ENCODE measurements around the gene DOCK9. TPM values are rescaled to one million over a fixed set of nuclear protein-coding genes. Genes with fewer than 3 reads are reported as not detected.

Gene DOCK9
- total RNA-seq, 2 experiments from 2014 or later: 57.2 to 59.0 TPM

DNA sequence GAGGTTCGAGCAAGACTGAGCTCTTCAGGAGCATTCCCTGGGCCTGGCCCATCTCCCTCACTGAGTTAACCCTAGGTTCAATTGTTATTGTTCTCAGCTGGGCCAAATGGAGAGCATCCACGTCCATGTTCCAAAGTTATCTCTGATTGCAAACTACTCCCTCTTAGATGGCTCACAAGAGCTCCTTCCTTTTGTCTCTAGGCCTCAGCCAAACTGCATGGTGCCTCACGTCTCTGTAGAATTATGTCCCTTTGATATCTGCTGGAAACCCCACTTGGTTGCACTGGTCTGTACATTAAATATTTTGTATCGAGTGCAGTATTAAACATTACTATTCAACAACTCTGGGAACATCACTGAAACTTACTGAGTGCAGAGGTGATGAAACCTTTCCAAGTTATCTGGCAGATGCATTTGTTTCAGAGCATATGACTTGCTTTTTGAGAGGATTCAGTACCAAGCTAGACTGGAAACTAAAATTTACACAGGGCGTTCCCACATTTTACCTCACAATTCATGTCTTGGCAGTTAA lies 38.1 kb downstream of the DOCK9 start:
- CTCF ChIA-PET: no interaction called here
- intact Hi-C loops (cut with micrococcal nuclease): no loop called here
- DNase-seq: no peak
- H3K27ac Mint-ChIP-seq: no peak overlapping the region
- H3K36me3 Mint-ChIP-seq: peaks cover 10% of the 10 kb centered on the region
- H3K4me3 Mint-ChIP-seq: no peak overlapping the region
- POLR2A ChIA-PET: no interaction called here
- peaks cover 8% of the 10 kb centered on the region for H3K9me3 Mint-ChIP-seq
- no peaks in the 10 kb centered on the region for H3K27me3 Mint-ChIP-seq
- H3K4me1 Mint-ChIP-seq (ENCODE audit: low read depth): peaks cover 4% of the 10 kb centered on the region

DNA sequence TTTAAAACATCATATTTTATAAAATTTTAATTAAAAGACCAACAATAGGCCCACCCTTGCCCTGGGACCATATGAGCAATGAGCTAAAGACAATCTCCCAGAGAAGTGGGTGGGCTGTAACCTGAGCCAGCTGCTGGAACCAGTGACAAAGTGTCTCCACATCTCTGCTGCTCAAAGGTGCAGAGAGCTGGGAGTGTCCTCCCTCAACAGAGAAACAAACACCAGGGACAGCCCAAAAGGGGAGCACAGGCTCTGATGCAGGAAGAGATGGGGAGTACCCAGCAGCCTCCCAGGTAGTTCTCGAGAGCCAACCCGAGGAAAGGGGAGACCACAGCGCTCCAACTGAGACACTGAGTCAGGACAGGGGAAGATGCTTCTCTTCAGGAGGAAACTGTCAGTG lies 39.1 kb downstream of the DOCK9 start:
- ChIA-PET CTCF (no interaction called here), POLR2A (no interaction called here)
- Mint-ChIP-seq H3K27me3 (no peaks in the 10 kb centered on the region), H3K27ac (no peak overlapping the region), H3K4me1 (ENCODE audit: low read depth) (peaks cover 4% of the 10 kb centered on the region), H3K4me3 (no peak overlapping the region), H3K9me3 (peaks cover 15% of the 10 kb centered on the region), H3K36me3 (peaks cover 17% of the 10 kb centered on the region)
- intact Hi-C loops (cut with micrococcal nuclease): no loop called here
- DNase-seq: no peak

DNA sequence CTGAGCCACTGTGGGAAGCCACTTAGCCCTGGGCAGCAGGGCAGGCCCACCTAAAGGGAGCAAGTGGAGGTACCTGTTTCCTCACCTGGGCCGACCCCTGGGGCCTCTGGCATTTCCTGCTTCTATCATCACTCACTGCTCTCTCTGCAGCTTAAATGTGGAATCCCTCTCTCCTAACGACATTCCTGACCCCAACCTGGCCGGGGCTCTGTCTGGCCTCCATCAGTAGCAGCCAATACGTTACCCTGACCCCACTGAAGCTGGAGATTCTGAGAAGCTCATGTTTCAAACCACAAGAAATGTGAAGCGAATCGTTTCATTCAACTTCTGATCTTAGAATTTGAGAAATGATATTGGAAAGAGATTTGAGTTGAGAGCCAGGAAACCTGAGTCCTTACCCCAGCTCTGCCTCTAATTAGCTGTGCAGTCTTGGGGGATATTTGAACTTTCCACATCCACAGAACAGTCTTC lies 39.9 kb downstream of the DOCK9 start:
- POLR2A ChIA-PET: no interaction called here
- intact Hi-C loops (cut with micrococcal nuclease): no loop called here

DNA sequence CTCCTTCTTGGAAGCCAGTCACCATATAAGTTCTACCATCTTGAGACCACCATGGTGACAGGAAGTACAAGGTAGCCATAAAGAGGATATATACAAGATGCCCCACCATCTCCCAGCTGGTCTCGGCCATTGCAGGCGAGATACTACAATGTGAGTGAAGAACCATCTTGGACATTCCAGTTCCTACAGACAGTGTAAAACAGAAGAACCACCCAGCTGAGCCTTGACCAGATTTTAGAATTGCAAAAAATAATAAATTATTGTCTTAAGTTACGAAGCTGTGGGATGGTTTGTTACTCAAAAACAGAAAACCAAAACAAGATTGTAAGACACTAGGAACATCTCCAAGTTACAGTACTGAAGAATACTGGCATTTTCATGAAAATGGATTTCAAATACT lies 43.6 kb downstream of the DOCK9 start:
- Mint-ChIP-seq H3K4me3 (no peak overlapping the region), H3K9me3 (peaks cover 21% of the 10 kb centered on the region), H3K4me1 (ENCODE audit: low read depth) (peaks cover 8% of the 10 kb centered on the region), H3K27me3 (no peaks in the 10 kb centered on the region), H3K27ac (no peak overlapping the region), H3K36me3 (peaks cover 28% of the 10 kb centered on the region)
- ChIA-PET CTCF (interaction anchor here (0.7 kb wide), 1 partner anchor 98 kb away, joined by 3 read pairs; no protein-coding TSS in a partner anchor), POLR2A (no interaction called here)
- intact Hi-C loops (cut with micrococcal nuclease): no loop called here
- no peak for DNase-seq

More for the DNA sequence above, 39.9 kb downstream of the DOCK9 start:
- no peak overlapping the region for H3K27ac Mint-ChIP-seq
- peaks cover 23% of the 10 kb centered on the region for H3K36me3 Mint-ChIP-seq
- H3K4me1 Mint-ChIP-seq (ENCODE audit: low read depth): peaks cover 8% of the 10 kb centered on the region
- no peak overlapping the region for H3K4me3 Mint-ChIP-seq
- CTCF ChIA-PET: interaction anchor here (1.9 kb wide), 1 partner anchor 239 kb away, joined by 4 read pairs; no protein-coding TSS in a partner anchor
- no peaks in the 10 kb centered on the region for H3K27me3 Mint-ChIP-seq
- peaks cover 21% of the 10 kb centered on the region for H3K9me3 Mint-ChIP-seq
- DNase-seq: no peak

DNA sequence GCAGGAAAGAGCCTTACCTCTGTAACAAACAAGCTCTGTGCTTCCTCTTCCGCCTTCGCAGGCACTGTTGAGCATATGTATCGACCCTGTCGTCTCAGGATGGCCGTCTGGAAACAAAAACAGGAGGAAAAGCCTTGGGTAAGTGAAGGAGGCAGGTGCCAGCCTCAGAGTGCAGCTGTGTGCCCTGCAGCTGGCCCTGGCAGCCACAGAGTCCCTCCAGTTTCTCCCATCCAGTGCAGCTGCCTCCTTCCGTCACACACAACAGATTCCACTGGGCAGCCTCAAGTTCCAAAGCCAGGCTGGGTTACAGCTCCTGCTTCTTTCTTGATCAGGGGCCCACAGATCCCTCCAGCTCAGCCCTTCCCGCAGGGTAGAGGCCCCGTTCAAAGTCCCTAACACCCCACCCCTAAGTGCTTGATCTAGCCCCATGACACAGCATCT lies 47.7 kb downstream of the DOCK9 start:
- peaks cover 8% of the 10 kb centered on the region for H3K4me1 Mint-ChIP-seq (ENCODE audit: low read depth)
- CTCF ChIA-PET: no interaction called here
- H3K27me3 Mint-ChIP-seq: no peaks in the 10 kb centered on the region
- DNase-seq: no peak
- H3K4me3 Mint-ChIP-seq: no peak overlapping the region
- H3K27ac Mint-ChIP-seq: no peak overlapping the region
- POLR2A ChIA-PET: no interaction called here
- peaks cover 17% of the 10 kb centered on the region for H3K9me3 Mint-ChIP-seq
- peaks cover 29% of the 10 kb centered on the region for H3K36me3 Mint-ChIP-seq
- intact Hi-C loops (cut with micrococcal nuclease): no loop called here

DNA sequence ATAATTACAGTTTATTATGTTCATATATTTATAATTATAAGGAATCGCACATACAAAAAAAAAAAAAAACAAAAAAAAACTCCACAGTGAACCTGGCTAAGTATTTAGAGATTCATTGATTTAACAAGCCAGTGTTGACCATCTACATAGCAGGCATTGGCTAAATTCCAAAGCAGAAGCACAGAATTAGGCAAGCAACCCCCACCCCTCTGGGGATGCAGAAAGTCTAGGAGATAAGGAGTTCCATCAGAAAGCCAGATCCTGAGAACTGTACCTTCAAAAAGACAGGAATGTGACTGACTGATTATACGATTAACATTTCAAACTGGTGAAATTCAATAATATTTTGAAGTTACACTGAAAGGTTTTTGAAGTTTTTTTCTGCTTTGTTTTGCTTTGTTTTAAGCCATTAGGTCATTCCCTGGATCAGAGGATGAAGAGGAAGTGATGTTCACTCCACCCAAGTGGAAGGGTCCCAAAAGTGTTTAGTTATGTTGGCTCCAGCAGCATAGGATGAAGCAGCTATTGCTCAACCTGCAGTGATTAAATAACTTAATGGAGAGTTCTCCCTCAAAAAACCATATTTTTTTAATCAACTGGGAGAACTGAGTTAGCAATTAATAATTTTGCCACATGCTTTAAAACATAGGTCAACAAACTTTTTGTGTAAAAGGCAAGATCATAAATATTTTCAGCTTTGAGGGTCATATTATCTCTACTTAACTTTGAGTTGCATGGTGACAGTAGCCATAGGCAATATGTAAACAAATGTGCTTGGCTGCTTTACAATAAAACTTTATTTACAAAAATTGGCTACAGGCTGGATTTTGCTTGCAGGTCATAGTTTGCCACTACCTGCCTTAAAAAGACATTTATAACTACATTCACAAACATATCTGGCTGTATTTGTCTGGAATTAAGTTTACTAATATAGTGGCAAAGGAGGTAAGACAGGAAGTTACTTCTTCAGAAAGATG lies 49.6 kb downstream of the DOCK9 start:
- Mint-ChIP-seq H3K27me3 (no peaks in the 10 kb centered on the region), H3K4me1 (ENCODE audit: low read depth) (peaks cover 4% of the 10 kb centered on the region), H3K4me3 (no peak overlapping the region), H3K36me3 (peaks cover 17% of the 10 kb centered on the region), H3K9me3 (peaks cover under 1% of the 10 kb centered on the region), H3K27ac (no peak overlapping the region)
- ChIA-PET POLR2A (no interaction called here), CTCF (interaction anchor here (0.6 kb wide), 1 partner anchor 18 kb away, joined by 3 read pairs; no protein-coding TSS in a partner anchor)
- intact Hi-C loops (cut with micrococcal nuclease): no loop called here
- no peak for DNase-seq

DNA sequence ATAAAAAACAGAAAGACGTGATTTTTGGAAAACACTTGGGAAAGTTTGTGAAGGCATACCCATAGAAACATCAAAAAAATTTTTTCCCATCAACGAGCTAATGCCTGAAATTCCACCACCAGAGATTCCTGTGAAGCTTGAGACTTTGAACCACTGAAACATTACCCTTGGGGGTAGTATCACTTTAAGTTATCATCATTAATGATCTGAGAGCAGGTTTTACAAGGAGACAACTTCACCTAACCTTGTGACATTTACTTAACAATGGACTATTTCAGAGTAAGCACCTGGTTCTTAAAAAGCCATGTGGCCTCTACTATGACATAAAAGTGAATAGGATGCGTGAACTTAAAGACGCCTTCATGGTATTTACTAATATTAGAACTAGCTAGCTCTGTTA lies 51.9 kb downstream of the DOCK9 start:
- Mint-ChIP-seq H3K27me3 (no peaks in the 10 kb centered on the region), H3K36me3 (peaks cover 24% of the 10 kb centered on the region), H3K27ac (no peak overlapping the region), H3K9me3 (no peaks in the 10 kb centered on the region), H3K4me1 (ENCODE audit: low read depth) (peaks cover 8% of the 10 kb centered on the region), H3K4me3 (no peak overlapping the region)
- ChIA-PET CTCF (no interaction called here), POLR2A (no interaction called here)
- intact Hi-C loops (cut with micrococcal nuclease): no loop called here
- no peak for DNase-seq

DNA sequence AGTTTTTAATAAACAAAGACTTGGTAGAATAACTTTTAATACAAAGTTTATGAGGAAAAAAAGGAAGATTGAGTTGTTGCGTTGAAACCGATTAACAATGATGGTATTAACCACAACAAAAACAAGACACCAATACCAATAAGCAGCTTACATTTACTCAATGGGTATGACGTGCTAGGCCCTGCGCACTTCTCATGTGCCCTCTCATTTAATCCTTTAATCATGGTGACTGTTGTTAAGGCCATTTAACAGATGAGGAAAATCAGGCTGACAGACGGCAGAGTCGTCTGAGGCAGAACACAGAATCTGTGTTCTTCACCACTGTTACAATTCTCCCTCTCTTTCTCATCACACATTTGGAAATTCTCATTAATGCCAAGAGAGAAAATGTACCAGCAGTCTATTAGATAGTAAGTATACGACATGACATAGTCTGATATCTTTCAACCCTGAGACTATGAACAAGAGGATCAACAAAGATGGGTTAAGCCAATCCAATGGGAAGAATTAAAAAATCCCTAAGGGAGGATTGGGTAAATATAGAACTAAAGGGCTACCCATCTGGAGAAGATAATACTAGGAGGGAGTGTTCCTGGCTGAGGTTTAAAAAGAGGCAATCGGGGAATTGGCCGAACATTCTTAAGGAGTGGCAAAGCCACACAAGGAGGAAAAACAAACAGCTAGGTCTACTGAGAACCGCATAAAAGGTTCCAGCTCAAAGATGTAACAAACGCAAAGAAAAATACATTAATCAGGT lies 54.0 kb downstream of the DOCK9 start:
- intact Hi-C loops (cut with micrococcal nuclease): no loop called here
- Mint-ChIP-seq H3K4me1 (ENCODE audit: low read depth) (peaks cover 23% of the 10 kb centered on the region), H3K4me3 (no peak overlapping the region), H3K36me3 (peaks cover 34% of the 10 kb centered on the region), H3K27me3 (no peaks in the 10 kb centered on the region), H3K27ac (no peak overlapping the region), H3K9me3 (no peaks in the 10 kb centered on the region)
- CTCF ChIA-PET: no interaction called here
- POLR2A ChIA-PET: no interaction called here
- DNase-seq: no peak

DNA sequence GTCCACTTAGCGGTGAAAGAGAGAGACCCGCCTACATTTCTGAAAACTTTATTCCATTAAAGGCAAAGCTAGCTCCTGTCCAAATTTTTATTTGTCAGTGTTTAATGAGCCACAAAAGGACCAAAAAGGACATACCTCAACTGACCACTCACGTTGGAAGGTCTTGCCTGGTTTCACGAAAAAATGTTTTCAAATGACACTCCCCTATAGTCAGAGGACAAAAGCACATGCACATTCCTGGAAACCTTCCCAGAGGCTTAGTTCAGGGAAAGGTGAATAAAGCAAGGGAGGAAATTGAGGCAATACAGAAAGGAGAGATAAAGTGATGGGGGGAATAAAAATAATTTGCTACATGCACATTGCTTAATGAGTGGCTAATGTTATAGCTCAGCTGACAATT lies 55.6 kb downstream of the DOCK9 start:
- Mint-ChIP-seq H3K27ac (no peak overlapping the region), H3K27me3 (no peaks in the 10 kb centered on the region), H3K36me3 (peaks cover 42% of the 10 kb centered on the region), H3K9me3 (no peaks in the 10 kb centered on the region), H3K4me1 (ENCODE audit: low read depth) (peaks cover 31% of the 10 kb centered on the region), H3K4me3 (no peak overlapping the region)
- ChIA-PET CTCF (interaction anchor here (0.7 kb wide), 1 partner anchor 82 kb away, joined by 3 read pairs; no protein-coding TSS in a partner anchor), POLR2A (no interaction called here)
- no peak for DNase-seq
- intact Hi-C loops (cut with micrococcal nuclease): no loop called here

DNA sequence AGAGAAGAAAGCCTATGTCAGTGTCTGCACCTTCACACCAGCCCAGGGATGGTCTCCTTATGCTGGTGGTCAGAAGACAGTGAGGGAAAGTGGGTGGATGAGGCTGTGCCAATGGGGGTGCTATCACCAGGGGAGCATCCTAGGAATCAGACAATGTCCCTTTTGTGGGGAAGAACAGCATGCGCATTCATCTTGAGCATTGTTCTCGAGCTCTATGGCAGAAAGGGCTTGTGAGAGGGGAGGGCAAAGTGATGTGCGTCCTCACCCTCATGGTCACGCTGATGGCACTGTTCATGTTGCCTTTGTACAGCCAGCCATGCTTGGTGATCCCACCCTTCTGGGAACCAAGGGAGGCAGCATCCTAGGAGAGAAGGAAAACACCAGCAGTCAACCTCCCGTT lies 56.1 kb downstream of the DOCK9 start:
- no peak overlapping the region for H3K27ac Mint-ChIP-seq
- intact Hi-C loops (cut with micrococcal nuclease): no loop called here
- no peaks in the 10 kb centered on the region for H3K27me3 Mint-ChIP-seq
- H3K4me1 Mint-ChIP-seq (ENCODE audit: low read depth): peaks cover 31% of the 10 kb centered on the region
- peaks cover 40% of the 10 kb centered on the region for H3K36me3 Mint-ChIP-seq
- no peak for DNase-seq
- H3K4me3 Mint-ChIP-seq: no peak overlapping the region
- ChIA-PET POLR2A (no interaction called here), CTCF (no interaction called here)
- H3K9me3 Mint-ChIP-seq: no peaks in the 10 kb centered on the region

DNA sequence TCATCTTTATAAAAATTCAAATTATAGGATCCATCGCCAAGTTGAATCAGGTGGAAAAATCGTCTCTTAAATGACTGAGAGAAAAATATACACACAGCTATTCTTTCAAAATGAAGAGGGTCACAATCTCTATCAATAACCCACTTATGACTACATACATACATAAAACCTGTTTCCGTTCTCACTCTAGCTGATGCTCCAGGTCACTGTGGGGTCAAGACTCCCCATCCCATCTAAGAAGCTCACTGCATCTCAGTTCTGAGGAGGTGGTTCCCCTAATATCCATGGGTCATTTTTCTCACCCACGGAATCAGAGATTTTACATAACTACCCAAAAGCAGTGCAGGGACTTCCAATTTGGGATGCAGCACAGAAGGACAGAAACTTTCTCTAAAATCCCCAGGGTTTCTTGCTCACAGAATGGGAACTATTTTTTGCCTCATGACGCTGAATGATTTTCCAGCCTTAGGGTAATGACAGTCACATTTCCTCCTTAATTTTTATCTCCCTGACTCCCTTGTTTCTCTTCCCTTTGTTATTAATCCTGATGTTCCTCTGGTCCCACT lies 56.8 kb downstream of the DOCK9 start:
- Mint-ChIP-seq H3K4me1 (ENCODE audit: low read depth) (peaks cover 31% of the 10 kb centered on the region), H3K27ac (no peak overlapping the region), H3K27me3 (no peaks in the 10 kb centered on the region), H3K9me3 (no peaks in the 10 kb centered on the region), H3K4me3 (no peak overlapping the region), H3K36me3 (peaks cover 41% of the 10 kb centered on the region)
- intact Hi-C loops (cut with micrococcal nuclease): no loop called here
- POLR2A ChIA-PET: no interaction called here
- CTCF ChIA-PET: interaction anchor here (0.6 to 1.6 kb wide), 3 partner anchors 22 to 108 kb away, joined by 3 to 4 read pairs (median 3); no protein-coding TSS in a partner anchor
- DNase-seq: no peak
